ENCODE measurements around the gene THEMIS. TPM values are rescaled to one million over a fixed set of nuclear protein-coding genes. Genes with fewer than 3 reads are reported as not detected.
"Not testable (repeated sequence)": the region's sequence is repeated elsewhere in the genome, so short reads cannot be mapped to it uniquely, and the experiment has no call there.

Gene THEMIS
- polyA plus RNA-seq, 3 donors: not detected

DNA sequence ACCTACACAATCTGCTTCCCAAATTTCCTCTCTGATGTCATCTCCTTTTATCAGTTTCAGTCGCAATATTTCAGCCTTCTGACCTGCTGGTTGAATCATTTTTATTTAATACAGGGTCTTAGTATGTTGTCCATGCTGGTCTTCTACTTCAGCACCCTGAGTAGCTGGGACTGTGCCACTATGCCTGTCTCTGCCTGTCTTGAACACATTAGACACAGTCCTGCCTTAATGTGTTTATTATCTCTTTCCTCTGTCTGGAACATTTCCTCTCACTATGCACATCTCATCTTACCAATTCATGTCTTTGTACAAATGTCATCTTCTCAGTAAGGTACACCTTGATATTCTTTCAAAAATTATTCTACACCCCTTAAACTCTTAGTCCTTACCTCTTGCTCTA is 106.5 kb downstream of the THEMIS start:
- no peak for DNase-seq

GRCh38 chr6:127793396-127793795 is 107.5 kb downstream of the THEMIS start:
- no peak for DNase-seq

- DNase-seq: no peak
Observed at GRCh38 chr6:127792616-127793015, 108.2 kb downstream of the THEMIS start.

GRCh38 chr6:127791779-127792528 is 108.9 kb downstream of the THEMIS start:
- DNase-seq: no peak

- no peak for DNase-seq
Observed at GRCh38 chr6:127790571-127790970, 110.3 kb downstream of the THEMIS start.

GRCh38 chr6:127786109-127786508 is 114.7 kb downstream of the THEMIS start:
- DNase-seq: no peak

DNA sequence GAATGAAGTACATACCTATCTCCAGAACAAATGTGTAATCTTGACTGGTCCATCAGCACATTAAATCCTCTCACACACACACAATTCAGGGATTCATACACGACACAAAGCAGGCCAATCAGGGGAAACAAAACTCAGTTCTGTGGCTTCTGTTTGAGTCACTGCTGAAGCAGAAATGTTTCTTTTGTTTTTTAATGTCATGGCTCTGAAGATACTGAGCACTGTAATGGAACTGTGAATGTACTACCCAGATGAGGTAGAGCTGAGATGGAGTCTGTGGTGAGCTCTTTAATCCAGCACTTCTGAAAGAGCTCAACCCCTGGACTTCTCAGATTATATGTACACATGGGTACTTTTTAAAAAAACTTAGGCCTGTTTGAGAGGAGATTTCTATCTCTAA is 116.4 kb downstream of the THEMIS start:
- no peak for DNase-seq

DNA sequence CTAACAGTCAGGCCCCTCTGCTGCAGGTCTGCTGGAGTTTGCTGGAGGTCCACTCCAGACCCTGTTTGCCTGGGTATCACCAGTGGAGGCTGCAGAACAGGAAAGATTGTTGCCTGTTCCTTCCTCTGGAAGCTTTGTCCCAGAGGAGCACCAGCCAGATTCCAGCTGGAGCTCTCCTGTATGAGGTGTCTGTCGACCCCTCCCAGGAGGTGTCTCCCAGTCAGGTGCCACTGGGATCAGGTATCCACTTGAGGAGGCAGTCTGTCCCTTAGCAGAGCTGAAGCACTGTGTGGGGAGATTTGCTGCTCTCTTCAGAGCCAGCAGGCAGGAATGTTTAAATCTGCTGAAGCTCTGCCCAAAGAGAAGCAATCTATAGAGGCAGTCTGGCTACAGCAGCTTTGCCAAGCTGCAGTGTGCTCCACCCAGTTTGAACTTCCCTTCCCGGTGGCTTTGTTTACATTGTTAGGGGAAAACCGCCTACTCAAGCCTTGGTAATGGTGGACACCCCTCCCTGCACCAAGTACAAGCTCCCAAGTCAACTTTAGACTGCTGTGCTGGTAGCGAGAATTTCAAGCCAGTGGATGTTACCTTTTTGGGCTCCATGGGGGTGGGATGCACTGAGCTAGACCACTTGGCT is 119.1 kb downstream of the THEMIS start:
- not testable (repeated sequence) for DNase-seq

- DNase-seq: no peak
Observed at GRCh38 chr6:127776320-127776719, 124.5 kb downstream of the THEMIS start.

GRCh38 chr6:127775371-127775770 is 125.5 kb downstream of the THEMIS start:
- DNase-seq: no peak

DNA sequence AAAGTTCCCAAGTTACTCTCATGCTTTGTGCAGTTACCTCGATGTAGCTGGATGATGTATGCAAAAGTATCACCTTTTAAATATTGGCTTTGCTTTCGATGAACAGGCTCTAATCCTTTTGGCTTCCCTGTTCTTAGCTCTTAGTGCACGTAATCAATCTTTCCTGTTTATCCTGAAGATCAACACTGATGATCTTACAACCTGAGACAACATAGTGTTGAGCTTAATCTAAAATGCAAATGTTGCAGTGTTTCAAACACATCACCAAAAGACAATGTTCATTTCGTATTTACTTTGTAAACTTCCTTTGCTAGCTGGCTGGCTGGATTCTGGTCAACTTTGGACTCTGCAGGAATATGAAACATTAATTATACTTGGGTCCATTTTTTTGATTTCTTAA is 132.1 kb downstream of the THEMIS start:
- no peak for DNase-seq

DNA sequence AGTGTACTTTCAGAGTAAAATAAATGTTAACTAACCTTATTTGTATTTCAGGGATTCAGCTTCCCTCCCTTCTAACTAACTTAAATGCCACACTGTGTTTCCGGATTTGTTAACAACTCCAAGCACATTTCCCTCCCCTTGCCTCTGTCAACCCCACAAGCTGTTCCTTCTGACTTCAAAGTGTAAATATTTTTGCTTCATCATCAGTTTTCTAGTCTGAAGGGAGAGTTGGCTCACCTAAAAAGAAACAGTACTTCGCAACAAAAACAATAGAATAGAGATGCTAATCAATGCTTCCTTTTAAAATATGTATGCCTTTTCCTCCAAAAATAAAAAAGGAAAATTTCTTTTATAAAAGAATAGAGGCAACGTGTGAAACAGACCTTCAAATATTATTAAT is 132.6 kb downstream of the THEMIS start:
- DNase-seq: no peak

DNA sequence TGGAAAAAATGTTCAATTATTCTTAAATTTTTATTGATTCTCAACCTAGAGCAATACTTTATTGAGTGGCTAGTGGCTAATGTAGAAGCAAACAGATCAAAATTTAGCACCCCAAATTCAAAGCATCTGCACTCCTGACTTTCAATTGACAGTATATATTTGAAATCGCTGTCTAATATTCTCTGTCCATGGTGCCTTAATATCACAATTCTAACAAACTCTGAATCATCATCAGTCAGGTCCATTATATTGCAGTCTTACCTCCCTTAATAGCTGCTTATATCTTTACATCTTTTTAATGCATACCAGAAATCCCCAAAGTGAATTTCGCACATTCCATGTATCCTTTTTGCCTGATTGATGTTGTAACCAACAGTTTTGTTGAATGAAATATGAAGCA is 134.9 kb downstream of the THEMIS start:
- no peak for DNase-seq

GRCh38 chr6:127762284-127762683 is 138.6 kb downstream of the THEMIS start:
- DNase-seq: no peak

DNA sequence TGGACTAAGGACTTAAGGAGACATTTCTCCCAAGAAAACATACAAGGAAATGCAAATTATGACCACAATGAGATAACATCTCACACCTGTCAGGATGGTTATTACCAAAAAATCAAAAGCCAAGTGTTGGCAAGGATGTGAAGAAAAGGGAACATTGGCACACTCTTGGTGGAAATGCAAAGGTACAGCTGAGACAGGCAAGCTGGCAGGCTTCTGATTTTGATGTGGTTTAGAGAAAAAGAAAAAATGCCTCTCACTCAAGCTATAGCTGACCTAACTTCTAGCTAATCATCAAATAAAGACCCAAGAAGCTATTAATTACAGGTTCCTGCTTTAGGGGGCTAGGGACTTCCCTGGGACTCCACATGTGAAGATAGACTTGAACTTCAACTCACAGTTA is 139.8 kb downstream of the THEMIS start:
- DNase-seq: no peak

GRCh38 chr6:127749095-127749494 is 151.8 kb downstream of the THEMIS start:
- no peak for DNase-seq

DNA sequence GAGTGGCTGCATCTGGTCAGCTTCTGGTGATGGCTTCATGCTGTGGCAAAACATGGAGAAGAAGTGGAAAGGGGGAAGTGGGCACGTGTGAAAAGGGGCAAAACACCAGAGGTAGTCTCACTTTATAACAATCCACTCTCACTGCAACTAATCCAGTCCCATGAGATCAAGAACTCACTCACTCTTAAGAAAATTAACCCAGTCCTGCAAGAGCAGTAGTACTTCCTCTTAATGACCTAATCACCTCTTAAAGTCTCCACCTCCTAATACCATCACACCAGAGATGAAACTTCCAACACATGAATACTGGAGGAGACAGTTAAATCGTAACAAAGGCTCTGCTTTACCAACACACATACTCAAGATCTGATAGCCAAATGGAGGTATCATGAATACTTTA is 152.6 kb downstream of the THEMIS start:
- DNase-seq: no peak

DNA sequence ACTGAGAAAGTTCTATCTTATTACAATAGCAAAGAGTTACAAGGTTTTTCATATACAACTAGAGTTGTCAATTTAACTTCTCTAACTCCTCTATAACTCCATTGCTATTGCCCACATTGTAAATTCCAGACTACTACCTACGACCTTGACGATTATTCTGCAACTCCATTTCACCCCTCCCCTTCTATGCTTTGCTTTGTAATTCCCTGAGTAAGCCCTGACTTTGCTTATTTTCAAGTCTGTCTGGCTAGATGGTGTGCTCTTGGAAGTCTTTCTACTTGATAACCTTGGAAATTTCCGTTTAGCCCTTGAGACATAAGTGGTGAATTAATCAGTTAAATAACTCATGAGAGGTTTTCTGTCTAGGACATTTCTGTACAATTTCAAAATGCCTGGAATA is 162.4 kb downstream of the THEMIS start:
- no peak for DNase-seq

DNA sequence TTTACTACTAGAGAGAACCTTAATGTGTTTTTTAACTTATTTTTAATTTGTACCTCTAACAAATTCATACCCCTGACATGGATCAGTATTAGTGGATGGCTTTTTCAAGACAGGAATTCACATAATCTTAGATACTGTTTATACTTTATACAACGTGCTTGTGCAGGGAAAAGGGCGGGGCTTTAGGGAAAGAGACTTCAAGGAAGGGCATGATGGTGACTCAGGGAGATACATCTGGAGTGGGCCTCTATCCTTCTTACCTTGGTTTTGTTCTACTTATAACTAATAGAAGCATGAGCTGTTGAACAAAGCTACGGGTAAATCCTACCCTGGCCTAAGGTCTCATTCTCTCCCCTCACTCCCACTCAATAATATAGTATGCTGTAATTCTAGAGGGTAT is 163.1 kb downstream of the THEMIS start:
- no peak for DNase-seq

GRCh38 chr6:127737009-127737486 is 163.8 kb downstream of the THEMIS start:
- peak; percentile 59 for DNase-seq

DNA sequence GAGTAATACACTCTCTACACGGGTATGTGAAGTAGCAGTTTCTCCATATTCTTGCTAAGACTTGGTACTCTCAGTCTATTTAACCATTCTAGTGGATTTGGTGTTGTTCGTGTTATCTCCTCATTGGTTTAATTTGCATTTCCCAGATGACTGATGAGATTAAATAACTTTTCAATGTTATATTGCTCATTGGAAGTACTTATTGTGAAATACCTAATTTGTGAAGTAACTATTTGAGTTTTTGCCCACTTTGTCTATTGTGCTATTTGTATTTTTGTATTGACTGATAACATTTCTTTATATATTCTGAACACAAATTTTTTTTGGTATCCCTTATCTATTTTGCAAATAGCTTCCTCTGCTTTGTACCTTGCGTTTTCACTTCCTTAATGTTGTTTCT is 167.9 kb downstream of the THEMIS start:
- no peak for DNase-seq

DNA sequence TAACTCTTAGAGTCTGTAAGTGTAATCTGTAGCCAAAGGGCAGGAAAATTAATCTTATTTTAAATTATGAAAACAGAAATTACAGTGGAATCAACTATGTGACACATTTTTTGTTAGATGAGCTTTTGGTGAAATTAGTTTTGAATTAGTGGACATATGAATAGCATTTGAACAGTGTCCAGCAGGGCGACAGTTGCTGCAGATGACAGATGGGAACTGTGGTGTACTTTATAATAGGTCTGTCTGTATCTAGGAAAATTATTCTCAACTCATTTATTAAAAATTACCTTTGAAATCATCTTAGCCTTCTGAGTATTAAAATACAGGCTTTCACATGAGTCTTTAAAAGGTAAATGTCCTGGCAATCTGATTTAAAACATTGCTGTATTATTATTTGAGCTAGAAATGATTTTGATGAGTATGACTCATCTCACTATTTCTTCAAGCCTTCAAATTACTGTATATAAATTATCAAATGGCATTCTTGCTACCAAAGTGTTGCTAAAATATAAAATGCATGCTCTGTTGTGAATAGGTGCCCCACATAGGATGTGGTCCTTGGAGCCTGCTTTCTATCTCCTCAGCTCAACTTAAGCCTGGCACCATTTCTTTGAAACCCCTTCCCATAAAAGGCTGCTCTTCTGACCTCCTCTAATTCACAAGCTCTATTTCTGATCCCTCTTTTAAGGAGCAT is 173.5 kb downstream of the THEMIS start:
- DNase-seq: no peak

DNA sequence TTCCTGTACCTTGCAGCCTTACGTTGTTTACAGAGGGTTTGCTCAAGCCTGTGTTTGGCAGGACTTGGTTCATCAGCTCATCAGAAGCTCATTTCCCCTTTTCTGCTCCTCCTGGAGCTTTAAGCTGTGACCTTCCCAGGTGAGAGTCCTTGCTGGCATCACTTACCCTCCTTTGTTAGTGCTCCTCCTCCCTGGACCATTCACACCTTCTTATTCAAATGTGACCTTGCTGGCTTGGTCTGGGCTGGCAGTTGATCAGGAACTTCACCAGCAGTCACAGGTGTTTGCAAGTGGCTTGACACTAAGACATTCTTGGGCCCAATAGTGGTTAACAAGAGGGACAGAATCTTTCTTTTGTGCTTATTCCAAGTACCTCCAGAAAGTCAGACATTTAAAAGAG is 175.0 kb downstream of the THEMIS start:
- DNase-seq: no peak
